ENCODE data around the gene NPM3.

NPM3 gene

GRCh38 chr10:101749047-101750016, 33.9 kb downstream of the NPM3 start:
- DNase-seq, result no peak

GRCh38 chr10:101748496-101748895, 34.8 kb downstream of the NPM3 start:
- DNase-seq, result no peak

DNA sequence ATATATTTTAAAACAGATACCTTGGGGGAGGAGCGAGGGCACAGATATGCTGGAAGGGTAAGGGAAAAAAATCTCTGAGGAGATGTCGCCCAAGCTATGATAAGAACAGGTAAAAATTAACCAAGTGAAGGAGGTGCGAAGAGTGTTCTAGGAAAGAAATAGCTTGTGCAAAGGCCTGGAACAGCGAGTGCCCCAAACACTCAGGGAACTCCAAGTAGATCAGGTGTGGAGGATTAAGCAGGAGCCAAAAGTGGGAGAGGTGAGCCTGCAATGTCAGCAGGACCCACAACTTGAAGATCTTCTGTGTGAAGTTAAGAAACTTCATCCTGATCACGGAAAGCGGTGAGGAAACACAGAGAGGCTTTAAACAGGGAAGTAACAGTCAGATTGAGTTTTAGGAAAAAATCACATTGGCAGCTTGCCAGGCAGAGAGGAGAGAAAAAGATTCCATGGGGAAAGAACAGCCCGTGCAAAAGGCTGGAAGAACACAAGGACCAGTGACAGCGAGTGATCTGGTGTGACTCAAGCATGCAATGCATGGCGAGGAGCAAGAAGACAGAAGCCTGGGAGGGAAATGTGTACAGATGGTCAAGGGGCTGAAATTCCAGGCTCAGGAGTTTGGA, 38.1 kb downstream of the NPM3 start:
- no peak for DNase-seq

DNA sequence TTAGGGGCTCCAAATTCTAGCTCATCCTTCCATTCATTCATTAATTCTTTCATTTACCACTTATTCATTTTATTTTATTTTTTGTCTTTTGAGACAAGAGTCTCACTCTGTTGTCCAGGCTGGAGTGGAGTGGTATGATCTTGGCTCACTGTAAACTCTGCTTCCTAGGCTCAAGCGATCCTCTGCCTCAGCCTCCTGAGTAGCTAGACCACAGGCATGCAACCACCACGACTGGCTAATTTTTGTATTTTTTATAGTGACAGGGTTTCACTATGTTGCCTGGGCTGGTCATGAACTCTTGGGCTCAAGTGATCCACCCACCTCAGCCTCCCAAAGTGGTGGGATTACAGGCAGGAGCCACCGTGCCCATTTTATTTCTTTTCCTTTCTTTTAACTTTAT, 39.0 kb downstream of the NPM3 start:
- no peak for DNase-seq

DNA sequence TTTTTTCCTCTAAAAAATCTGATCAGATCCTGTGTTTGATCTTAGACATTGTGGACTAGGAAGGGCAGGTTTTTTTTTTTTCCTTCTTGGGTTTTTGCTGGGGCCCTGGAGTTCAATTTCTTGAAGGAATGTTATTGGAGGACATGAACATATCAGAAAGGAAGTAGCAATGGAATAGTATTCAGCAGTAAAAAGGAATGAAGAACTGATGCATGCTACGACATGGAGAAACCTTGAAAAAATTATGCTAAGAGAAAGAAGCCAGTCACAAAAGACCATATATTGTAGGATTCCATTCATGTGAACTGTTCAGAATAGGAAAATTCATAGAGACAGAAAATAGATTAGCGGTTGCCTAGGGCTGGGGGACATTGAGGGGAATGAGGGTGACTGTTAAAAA, 41.3 kb downstream of the NPM3 start:
- DNase-seq, result no peak

DNA sequence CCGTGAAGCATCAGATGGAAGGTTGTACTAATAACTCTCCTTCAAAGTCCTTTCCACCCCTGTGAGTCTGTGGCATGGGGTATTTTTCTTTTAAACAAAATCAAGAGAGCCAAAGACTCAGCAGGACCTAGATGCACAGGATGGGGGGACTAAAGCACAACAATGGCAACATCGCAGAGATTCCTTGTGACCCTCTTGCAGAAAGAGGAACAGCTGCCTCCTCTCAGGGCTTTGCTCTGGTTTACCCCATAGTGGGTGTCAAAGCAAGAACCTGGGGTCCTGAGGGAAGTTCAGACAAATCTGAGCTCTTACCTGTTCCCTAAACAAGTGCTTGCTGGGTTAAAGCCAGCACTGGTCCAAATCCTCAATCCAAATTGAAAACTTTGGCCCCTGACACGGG, 46.6 kb downstream of the NPM3 start:
- no peak for DNase-seq

DNA sequence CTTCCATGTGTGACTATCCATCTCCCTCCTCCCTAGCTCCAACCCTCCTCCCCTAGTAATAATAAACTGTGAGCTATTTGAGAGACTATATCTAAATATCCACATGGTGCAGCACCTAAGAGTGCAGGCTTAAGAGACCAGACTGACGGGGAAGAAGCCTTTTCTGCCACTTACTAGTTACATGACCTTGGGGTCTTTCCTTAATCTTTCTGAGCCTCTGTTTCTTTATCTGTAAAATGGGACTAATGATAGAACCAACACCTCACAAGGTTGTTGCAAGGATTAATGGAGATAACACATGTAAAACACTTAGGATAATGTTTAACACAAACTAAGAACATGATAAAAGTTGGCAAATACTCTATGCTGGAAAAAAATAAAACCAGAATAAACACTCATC, 51.1 kb downstream of the NPM3 start:
- no peak for DNase-seq

Measured in CD4-positive, alpha-beta T cell treated with Interleukin-6 for 4 hours (primary cell).